ENCODE results near the gene SCFD2. TPM values are rescaled to one million over a fixed set of nuclear protein-coding genes. Genes with fewer than 3 reads are reported as not detected.

The SCFD2 gene
- total RNA-seq, 1 donor from 2014 or later: 13.2 TPM

DNA sequence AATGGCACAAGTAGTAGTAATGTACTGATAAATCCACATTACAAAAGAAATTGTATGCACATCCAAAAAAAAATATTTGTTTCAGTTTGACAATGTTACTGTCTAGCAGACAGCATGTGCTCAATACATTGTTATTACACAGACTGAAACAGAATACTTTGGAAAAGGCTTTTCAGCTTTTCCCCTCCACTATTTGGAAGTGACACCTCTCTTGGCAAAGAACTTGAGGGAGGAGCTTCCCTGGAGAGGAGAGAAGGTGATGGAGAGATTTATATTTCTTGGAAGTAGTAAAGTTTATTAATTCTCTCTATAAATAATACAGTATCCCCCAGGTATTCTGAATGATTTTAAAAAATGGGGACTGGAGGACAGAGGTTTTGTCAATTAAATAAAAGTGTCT, 131.8 kb downstream of the SCFD2 start:
- no peak overlapping the region for H3K4me3 ChIP-seq
- no peaks in the 10 kb centered on the region for H3K4me1 ChIP-seq
- no peak for DNase-seq
- H3K27me3 ChIP-seq (ENCODE audit: low read depth): no peaks in the 10 kb centered on the region
- H3K36me3 ChIP-seq: no peaks in the 10 kb centered on the region
- no peak for ATAC-seq
- TF ChIP-seq, protein P1, sequence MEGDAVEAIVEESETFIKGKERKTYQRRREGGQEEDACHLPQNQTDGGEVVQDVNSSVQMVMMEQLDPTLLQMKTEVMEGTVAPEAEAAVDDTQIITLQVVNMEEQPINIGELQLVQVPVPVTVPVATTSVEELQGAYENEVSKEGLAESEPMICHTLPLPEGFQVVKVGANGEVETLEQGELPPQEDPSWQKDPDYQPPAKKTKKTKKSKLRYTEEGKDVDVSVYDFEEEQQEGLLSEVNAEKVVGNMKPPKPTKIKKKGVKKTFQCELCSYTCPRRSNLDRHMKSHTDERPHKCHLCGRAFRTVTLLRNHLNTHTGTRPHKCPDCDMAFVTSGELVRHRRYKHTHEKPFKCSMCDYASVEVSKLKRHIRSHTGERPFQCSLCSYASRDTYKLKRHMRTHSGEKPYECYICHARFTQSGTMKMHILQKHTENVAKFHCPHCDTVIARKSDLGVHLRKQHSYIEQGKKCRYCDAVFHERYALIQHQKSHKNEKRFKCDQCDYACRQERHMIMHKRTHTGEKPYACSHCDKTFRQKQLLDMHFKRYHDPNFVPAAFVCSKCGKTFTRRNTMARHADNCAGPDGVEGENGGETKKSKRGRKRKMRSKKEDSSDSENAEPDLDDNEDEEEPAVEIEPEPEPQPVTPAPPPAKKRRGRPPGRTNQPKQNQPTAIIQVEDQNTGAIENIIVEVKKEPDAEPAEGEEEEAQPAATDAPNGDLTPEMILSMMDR (IDR thresholded peaks at IDR 0.05): no peak
- H3K27ac ChIP-seq: no peak overlapping the region
- intact Hi-C loops (cut with DNase I): no loop called here
- no peaks in the 10 kb centered on the region for H3K9me3 ChIP-seq

DNA sequence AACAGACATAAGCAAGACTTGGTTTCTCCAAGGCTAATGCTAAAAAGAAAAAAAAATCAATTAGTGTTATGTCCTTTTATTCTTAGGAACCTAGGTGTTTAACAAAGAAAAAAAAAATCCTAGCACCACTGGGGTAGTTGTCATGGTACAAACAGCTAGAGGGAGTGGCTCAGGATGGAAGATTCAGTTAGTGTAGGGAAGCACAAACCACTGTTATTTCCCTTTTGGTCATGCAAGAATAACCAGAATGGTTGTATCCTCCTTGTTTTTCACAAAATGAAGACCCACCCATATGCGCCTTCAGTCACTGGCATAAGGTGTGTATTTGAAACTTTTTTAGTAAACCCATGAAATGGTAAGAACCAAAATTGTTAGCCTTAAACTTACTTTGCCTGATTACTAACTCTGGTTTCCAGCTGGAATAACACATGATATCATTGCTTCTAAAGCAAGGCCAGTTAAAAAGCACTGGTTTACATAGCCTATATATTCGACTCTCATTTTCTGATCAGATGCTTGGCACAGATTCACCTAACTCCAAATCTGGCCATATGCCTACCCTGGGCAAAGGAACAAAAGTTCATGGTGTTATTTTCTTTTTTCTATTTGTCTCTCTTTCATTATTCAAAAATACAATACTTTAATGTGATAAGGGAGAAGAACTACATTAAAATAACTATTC, 132.6 kb downstream of the SCFD2 start:
- Histone ChIP-seq H3K27ac (no peak overlapping the region), H3K9me3 (no peaks in the 10 kb centered on the region), H3K4me3 (no peak overlapping the region), H3K36me3 (no peaks in the 10 kb centered on the region), H3K27me3 (ENCODE audit: low read depth) (no peaks in the 10 kb centered on the region), H3K4me1 (no peaks in the 10 kb centered on the region)
- no peak for DNase-seq
- TF ChIP-seq, protein P1 (IDR thresholded peaks at IDR 0.05): no peak
- intact Hi-C loops (cut with DNase I): no loop called here
- ATAC-seq: no peak

DNA sequence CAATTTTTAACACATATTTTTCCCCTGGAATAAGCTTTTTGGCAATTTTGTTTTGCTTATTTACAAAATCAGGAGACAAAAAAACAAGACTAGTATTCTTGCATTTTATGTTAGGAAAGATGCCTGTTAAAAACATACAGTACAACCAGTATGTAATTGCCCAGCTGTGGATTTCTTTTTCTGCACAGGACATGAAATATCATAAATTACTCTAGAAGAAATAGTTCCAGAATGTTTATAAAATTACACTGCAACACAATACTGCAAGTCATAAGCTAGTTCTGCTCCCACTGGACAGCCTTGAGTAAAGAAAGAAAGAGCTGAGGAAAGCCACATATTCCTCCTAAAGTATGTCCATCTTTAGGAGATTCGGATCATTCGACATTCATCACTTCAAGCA, 133.5 kb downstream of the SCFD2 start:
- intact Hi-C loops (cut with DNase I): no loop called here
- H3K27me3 ChIP-seq (ENCODE audit: low read depth): no peaks in the 10 kb centered on the region
- no peak overlapping the region for H3K27ac ChIP-seq
- H3K4me3 ChIP-seq: no peak overlapping the region
- H3K9me3 ChIP-seq: no peaks in the 10 kb centered on the region
- ATAC-seq: no peak
- DNase-seq: no peak
- no peaks in the 10 kb centered on the region for H3K4me1 ChIP-seq
- no peaks in the 10 kb centered on the region for H3K36me3 ChIP-seq
- TF ChIP-seq, protein P1 (IDR thresholded peaks at IDR 0.05): no peak

DNA sequence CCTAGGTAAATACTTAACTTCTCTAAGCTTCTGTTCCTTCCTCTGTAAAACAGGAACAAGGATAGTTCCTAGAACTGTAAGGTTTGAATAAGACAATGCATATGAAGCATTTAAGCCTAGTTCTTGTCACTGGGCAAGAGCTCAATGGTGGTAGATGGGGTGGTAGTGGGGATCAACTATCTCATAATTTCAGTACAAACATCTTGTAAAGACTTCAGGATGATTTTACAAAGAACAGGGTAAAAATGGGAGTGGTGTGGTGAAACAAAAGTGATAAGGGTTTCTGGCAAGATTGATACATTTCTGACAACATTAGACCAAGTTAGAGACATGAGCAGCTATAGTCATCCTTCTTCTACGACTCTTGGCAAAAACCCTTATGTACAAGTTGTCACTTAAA, 137.8 kb downstream of the SCFD2 start:
- no peak overlapping the region for H3K27ac ChIP-seq
- DNase-seq: no peak
- H3K27me3 ChIP-seq (ENCODE audit: low read depth): no peaks in the 10 kb centered on the region
- intact Hi-C loops (cut with DNase I): no loop called here
- H3K36me3 ChIP-seq: no peaks in the 10 kb centered on the region
- TF ChIP-seq, protein P1 (IDR thresholded peaks at IDR 0.05): no peak
- ATAC-seq: no peak
- H3K9me3 ChIP-seq: no peaks in the 10 kb centered on the region
- no peak overlapping the region for H3K4me3 ChIP-seq
- H3K4me1 ChIP-seq: no peaks in the 10 kb centered on the region

DNA sequence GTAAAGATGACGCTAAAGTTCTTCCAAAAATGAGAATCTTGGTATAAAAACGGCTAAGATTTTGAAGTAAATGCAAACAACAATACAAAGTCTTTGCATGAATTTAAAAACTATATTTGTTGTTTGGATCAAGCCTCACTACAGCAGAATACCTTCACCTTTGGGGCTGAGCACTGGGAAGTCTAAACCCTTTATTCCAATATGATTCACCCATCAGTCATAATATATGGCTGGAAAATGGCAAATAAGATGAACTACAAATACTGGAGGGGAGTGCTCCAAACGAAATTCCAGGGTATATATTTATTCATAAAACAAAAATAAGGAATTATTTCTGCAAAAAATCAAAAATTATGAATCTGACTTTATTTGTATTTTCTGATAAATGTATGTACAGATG, 138.4 kb downstream of the SCFD2 start:
- Histone ChIP-seq H3K4me3 (no peak overlapping the region), H3K36me3 (no peaks in the 10 kb centered on the region), H3K9me3 (no peaks in the 10 kb centered on the region), H3K27me3 (ENCODE audit: low read depth) (no peaks in the 10 kb centered on the region), H3K4me1 (no peaks in the 10 kb centered on the region), H3K27ac (no peak overlapping the region)
- TF ChIP-seq, protein P1 (IDR thresholded peaks at IDR 0.05): no peak
- intact Hi-C loops (cut with DNase I): no loop called here
- DNase-seq (no peak), ATAC-seq (no peak)

Measured in lower lobe of right lung (tissue), 2 donors.